Measurements from ENCODE around the gene SPIB. TPM values are rescaled to one million over a fixed set of nuclear protein-coding genes. Genes with fewer than 3 reads are reported as not detected.

Gene SPIB
- total RNA-seq, 1 donor, result not detected

DNA sequence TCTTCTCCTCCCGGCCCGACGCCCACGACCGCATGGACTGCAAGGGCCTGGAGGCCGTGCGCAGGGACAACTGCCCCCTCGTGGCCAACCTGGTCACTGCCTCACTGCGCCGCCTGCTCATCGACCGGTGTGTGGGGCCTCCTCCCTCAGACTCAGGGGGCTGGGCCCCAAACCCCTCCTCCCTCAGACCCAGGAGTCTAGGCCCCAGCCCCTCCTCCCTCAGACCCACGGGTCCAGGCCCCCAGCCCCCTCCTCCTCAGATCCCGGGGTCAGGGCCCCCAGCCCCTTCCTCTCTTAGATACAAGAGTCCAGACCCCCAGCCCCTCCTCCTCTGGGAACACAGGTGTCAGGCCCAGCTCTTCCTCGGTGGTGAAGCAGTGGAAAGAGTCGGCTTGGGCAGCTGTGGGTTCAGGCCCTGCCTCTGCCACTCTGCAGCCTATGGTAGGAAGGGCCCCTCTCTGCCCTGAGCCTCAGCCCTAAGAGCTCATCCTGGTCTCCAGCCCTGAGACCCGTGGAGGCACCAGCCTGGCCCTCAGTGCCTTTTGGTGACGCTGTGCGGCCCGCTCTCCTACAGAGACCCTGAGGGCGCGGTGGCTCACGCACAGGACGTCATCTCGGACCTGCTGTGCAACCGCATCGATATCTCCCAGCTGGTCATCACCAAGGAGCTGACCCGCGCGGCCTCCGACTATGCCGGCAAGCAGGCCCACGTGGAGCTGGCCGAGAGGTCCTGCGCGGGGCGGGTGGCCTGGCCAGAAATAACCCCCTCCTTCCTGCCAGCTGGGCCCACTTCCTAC is 3.7 kb upstream of the SPIB start:
- H3K4me3 ChIP-seq (ENCODE audit: low read depth, low read length), result no peak overlapping the region
- peak; percentile 79 for TF ChIP-seq CTCF (IDR thresholded peaks at IDR 0.05; ENCODE audit: insufficient read depth, low read depth, low read length)
- peak; percentile 59 for DNase-seq (ENCODE audit: low read depth)

DNA sequence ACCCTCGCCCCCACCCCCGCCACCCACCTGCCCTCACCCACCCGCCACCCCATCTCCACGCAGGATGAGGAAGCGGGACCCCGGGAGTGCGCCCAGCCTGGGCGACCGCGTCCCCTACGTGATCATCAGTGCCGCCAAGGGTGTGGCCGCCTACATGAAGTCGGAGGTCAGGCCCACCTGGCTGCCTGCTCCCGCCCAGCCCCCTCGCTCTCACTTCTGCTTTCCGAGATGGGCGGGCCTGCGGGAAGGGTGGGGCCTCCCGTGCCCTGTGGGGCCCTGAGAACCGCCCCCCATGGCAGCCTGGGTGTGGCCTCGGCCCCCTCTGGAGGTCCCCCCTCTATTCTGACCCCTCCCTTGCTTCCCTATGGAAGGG is 3.1 kb upstream of the SPIB start:
- TF ChIP-seq CTCF (IDR thresholded peaks at IDR 0.05; ENCODE audit: insufficient read depth, low read depth, low read length), result no peak
- H3K4me3 ChIP-seq (ENCODE audit: low read depth, low read length), result no peak overlapping the region
- no peak for DNase-seq (ENCODE audit: low read depth)

DNA sequence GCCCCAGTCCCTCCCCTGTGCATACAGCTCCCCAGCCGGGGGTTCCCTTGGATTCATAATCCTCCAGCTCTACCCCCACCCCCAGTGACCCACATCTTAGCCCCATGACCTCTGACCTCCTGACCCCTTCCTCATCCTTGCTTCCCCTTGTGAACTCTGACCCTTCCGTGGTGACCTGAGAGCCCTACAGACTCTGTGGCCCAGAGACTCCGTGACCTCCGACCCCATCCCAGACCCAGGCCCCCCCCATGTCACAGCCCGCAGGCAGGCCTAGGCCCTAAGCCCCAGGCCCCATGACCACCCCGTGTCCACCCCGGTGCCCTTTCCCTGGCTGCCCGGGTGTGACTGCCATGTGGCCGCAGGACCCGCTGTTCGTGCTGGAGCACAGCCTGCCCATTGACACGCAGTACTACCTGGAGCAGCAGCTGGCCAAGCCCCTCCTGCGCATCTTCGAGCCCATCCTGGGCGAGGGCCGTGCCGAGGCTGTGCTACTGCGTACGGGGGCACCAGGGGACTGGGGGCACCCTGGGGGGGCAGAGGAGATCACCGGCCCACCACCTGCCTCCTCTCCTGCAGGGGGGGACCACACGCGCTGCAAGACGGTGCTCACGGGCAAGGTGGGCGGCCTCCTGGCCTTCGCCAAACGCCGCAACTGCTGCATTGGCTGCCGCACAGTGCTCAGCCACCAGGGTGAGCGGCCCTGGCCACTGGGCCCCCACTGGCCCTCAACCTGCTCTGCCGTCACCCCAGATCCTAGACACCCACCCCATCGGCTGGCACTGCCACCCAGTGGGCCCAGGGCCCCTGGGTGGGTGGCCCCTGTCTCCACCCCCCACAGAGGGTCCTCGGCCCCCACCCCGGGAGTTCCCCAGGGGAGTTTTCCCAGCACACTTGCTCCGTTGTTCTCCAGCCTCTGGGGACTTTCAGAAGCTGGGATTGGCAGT is 2.4 kb upstream of the SPIB start:
- no peak for DNase-seq (ENCODE audit: low read depth)
- no peak overlapping the region for H3K4me3 ChIP-seq (ENCODE audit: low read depth, low read length)
- TF ChIP-seq CTCF (IDR thresholded peaks at IDR 0.05; ENCODE audit: insufficient read depth, low read depth, low read length), result no peak

- no peak for TF ChIP-seq CTCF (IDR thresholded peaks at IDR 0.05; ENCODE audit: insufficient read depth, low read depth, low read length)
Measured at GRCh38 chr19:50417111-50418081, 1.3 kb upstream of the SPIB start.

DNA sequence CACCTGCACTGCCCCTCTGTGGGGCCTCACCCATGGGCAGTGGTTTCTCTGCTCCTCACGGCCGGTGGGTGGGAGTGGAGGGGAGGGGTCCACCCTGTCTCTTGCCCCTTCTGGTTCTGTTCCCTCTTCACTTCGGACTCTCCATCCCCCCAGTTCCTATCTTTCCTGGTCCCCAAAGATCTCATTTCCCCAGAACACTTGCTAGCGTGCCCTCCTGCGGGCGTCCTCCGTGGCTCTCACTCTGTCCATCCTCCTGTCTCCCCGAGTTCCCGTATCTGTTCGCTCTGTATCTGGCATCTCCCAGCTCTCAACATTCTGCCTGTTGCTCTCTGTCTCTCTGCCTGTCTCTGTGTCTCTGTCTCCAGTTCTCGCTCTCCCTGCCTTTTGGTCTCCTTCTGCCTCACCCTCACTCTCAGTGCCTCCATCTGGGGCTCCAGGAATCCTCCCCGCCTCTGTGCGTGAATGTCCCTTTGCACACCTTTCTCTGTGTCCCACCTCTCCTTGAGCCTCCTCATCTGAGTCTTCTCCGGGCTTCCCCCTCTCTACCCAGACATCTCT is 363 bp downstream of the SPIB start:
- no peak for DNase-seq (ENCODE audit: low read depth)
- H3K4me3 ChIP-seq (ENCODE audit: low read depth, low read length), result no peak overlapping the region

More at GRCh38 chr19:50417111-50418081, 1.3 kb upstream of the SPIB start:
- no peak overlapping the region for H3K4me3 ChIP-seq (ENCODE audit: low read depth, low read length)
- DNase-seq (ENCODE audit: low read depth), result no peak

More for the DNA sequence above, 363 bp downstream of the SPIB start:
- no peak for TF ChIP-seq CTCF (IDR thresholded peaks at IDR 0.05; ENCODE audit: insufficient read depth, low read depth, low read length)

Data from fibroblast of villous mesenchyme (primary cell).